Mucosa of rectum (tissue), 2 donors: ENCODE data around the gene INPP5J.

Source experiments
- H3K27ac ChIP-seq, 2 donors: one replicate each; pipeline ENCODE4 v1.7.0; 2013; ENCODE audit warnings: inconsistent platforms in 2 of 2, low read depth in 2 of 2, low read length in 2 of 2
- H3K27me3 ChIP-seq, 2 donors: one replicate each; pipeline ENCODE4 v1.7.0; 2013; ENCODE audit warnings: low read length in 2 of 2; ENCODE audit not compliant: control insufficient read depth in 2 of 2, insufficient read depth in 2 of 2
- H3K36me3 ChIP-seq, 2 donors: one replicate each; pipeline ENCODE4 v1.7.0; 2013; ENCODE audit warnings: low read length in 2 of 2; ENCODE audit not compliant: control insufficient read depth in 2 of 2, insufficient read depth in 2 of 2
- H3K4me1 ChIP-seq, 2 donors: one replicate each; pipeline ENCODE4 v1.7.0; 2013; ENCODE audit warnings: low read length in 2 of 2, mild to moderate bottlenecking in 1 of 2; ENCODE audit not compliant: control insufficient read depth in 2 of 2, insufficient read depth in 2 of 2
- H3K4me3 ChIP-seq, 2 donors: one replicate each; pipeline ENCODE4 v1.7.0; 2013; ENCODE audit warnings: low read length in 2 of 2
- H3K9ac ChIP-seq, 2 donors: one replicate each; pipeline ENCODE4 v1.7.0; 2013; ENCODE audit warnings: low read length in 2 of 2, low read depth in 1 of 2, mild to moderate bottlenecking in 1 of 2
- H3K9me3 ChIP-seq, 2 donors: one replicate each; pipeline ENCODE4 v1.7.0; 2013; ENCODE audit warnings: low read length in 2 of 2; ENCODE audit not compliant: control insufficient read depth in 2 of 2
- donor health status: healthy.
- donor health status: Normal muscosa, but diverticular disease.

The INPP5J gene

DNA sequence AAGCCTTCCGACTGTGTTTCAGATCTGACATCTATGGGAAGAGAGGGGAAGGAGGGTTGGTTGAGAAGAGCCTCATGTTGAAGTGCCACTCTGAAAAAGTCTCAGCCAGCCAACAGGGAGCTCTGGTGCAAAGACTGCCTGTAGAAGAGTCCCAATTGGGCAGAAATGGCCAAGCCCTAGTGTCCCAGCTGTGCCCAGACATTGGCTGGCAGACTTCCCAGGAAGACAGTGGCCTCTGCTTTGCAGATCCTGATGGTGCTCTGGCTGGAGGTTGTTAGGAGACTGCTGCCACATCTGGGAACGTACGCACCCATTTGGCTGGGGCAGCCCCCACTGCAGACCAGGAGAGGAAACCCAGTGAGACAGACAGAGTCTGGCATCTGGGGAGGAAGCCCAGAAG lies 20.8 kb downstream of the INPP5J start:
- no peak overlapping the region for H3K27ac ChIP-seq
- no peak overlapping the region for H3K9ac ChIP-seq
- H3K4me3 ChIP-seq, result no peak overlapping the region
- no peaks in the 10 kb centered on the region for H3K9me3 ChIP-seq
- no peaks in the 10 kb centered on the region for H3K27me3 ChIP-seq
- no peaks in the 10 kb centered on the region for H3K4me1 ChIP-seq
- H3K36me3 ChIP-seq, result no peaks in the 10 kb centered on the region

DNA sequence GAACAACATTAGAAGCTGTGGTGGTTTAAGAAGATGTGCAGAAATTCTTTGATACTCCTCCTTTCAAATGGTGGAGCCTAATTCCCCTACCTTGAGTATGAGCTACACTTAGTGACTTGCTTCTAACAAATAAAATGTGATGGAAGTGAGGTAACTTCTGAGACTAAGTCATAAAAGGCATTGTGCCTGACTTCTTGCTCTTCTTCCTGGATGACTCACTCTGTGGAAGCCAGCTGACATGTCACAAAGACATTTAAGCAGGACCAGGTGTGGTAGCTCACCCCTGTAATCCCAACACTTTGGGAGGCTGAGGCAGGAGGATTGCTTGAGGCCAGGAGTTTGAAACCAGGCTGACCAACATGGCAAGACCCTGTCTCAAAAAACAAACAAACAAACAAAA lies 21.5 kb downstream of the INPP5J start:
- Histone ChIP-seq H3K27me3 (no peaks in the 10 kb centered on the region), H3K27ac (no peak overlapping the region), H3K9ac (no peak overlapping the region), H3K36me3 (no peaks in the 10 kb centered on the region), H3K4me3 (no peak overlapping the region), H3K4me1 (no peaks in the 10 kb centered on the region), H3K9me3 (no peaks in the 10 kb centered on the region)

DNA sequence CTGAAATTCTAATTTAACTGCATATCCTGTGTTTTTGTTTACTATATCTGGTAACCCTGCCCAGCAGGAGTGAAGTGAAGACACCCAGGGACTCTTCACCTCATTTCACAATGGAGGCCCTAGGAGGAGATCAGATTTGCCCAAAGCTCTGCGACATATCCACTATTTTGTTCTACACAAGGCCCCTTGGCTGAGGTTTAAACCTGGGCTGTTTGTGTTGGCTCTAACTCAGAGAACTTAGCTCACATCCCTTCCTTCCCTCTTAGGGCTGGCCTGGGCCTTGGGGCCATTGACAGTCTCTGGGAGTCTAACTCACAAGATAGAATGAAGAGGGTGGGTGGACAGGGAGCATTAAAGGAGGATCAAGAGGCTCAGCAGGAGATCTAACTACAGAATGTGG lies 25.7 kb downstream of the INPP5J start:
- no peaks in the 10 kb centered on the region for H3K36me3 ChIP-seq
- no peaks in the 10 kb centered on the region for H3K9me3 ChIP-seq
- H3K27ac ChIP-seq, result no peak overlapping the region
- H3K27me3 ChIP-seq, result no peaks in the 10 kb centered on the region
- H3K4me3 ChIP-seq, result no peak overlapping the region
- no peaks in the 10 kb centered on the region for H3K4me1 ChIP-seq
- no peak overlapping the region for H3K9ac ChIP-seq

DNA sequence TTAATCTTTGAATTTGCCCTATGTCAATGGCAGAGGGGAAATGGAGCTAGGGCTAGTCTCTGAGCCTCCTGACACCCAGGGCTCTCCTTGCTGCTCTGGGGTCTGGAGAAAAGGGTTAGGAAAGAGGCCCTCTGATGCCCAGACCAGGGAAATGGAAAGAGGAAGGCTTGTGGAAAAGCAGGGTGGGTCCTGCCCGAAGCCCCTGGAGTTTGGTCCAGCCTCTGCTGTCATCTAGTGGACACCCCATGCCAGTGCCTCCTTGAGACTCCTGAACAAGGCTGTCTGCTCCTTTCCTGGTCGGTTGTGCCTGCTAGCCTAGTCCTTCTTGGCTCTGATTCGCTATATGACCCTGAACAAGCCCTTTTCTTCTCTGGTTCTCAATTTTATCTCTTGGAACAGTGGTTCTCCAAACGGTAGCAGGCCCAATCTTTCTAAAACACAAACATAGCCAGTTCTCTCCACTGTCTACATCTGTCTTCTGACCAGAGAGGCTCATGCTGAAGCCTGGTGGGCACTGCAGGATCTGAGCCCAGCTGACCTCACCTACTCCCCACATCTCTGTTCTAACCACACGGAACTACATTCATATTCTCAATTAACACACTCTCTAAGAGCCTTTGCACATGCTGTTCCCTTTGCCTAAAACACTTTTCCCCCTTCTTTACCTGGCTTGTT lies 26.3 kb downstream of the INPP5J start:
- Histone ChIP-seq H3K9me3 (no peaks in the 10 kb centered on the region), H3K4me1 (no peaks in the 10 kb centered on the region), H3K4me3 (no peak overlapping the region), H3K27me3 (no peaks in the 10 kb centered on the region), H3K36me3 (no peaks in the 10 kb centered on the region), H3K27ac (no peak overlapping the region), H3K9ac (no peak overlapping the region)

DNA sequence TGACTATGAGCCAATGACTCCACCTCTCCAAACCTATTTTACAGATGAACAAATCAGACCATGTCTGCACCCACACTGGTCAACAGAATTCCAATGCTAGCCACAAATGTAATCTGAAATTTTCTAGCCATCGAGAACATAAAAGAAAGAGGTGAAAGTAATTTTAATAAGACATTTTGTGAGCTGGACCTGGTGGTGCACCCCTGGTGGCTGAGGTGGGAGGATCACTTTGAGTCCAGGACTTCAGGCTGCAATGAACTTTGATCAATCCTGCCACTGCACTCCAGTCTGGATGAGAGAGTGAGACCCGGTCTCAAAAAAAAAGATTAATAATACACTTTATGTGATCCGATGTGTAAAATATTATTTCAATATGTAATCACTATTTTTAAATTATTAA lies 27.8 kb downstream of the INPP5J start:
- H3K9me3 ChIP-seq, result no peaks in the 10 kb centered on the region
- no peaks in the 10 kb centered on the region for H3K27me3 ChIP-seq
- no peaks in the 10 kb centered on the region for H3K4me1 ChIP-seq
- no peak overlapping the region for H3K9ac ChIP-seq
- H3K36me3 ChIP-seq, result no peaks in the 10 kb centered on the region
- no peak overlapping the region for H3K27ac ChIP-seq
- no peak overlapping the region for H3K4me3 ChIP-seq

DNA sequence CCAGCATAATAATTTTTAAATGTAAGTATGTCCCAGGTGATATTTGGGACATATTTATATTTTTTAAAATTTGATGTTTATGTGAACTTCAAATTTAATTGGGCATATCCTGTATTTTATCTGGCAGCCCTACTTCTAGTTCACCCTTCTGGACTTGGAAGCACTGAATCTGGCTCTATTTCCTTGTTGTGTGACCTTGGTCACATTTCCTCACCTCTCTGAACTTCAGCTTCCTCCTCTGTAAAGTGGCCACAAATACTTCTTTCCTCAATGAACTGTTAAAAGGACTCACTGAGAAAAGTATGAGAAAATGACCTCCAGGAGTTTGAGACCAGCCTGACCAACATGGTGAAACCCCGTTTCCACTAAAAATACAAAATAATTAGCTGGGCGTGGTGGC lies 29.1 kb downstream of the INPP5J start:
- Histone ChIP-seq H3K4me3 (no peak overlapping the region), H3K9ac (no peak overlapping the region), H3K27me3 (no peaks in the 10 kb centered on the region), H3K27ac (no peak overlapping the region), H3K4me1 (no peaks in the 10 kb centered on the region), H3K36me3 (no peaks in the 10 kb centered on the region), H3K9me3 (no peaks in the 10 kb centered on the region)

DNA sequence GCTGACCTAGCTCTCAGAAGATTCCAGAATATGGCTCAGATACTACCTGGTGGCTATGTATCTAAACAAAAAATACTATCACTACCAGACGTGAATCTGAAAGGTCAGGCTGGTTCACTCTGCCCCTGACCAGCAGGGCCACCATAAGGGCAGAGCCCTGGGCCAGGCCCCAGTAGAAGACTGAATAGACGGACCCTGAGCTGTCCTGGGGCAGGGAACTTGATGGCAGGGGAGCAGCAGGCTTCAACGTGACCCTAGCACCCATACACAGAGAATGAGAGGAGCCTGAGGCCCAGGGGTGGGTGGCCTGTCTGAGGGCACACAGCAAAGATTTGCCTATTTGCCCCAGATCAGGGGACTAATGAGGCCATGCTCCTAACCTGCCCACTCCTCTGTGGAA lies 30.6 kb downstream of the INPP5J start:
- Histone ChIP-seq H3K9ac (no peak overlapping the region), H3K9me3 (no peaks in the 10 kb centered on the region), H3K27me3 (no peaks in the 10 kb centered on the region), H3K36me3 (no peaks in the 10 kb centered on the region), H3K27ac (no peak overlapping the region), H3K4me3 (no peak overlapping the region), H3K4me1 (no peaks in the 10 kb centered on the region)

DNA sequence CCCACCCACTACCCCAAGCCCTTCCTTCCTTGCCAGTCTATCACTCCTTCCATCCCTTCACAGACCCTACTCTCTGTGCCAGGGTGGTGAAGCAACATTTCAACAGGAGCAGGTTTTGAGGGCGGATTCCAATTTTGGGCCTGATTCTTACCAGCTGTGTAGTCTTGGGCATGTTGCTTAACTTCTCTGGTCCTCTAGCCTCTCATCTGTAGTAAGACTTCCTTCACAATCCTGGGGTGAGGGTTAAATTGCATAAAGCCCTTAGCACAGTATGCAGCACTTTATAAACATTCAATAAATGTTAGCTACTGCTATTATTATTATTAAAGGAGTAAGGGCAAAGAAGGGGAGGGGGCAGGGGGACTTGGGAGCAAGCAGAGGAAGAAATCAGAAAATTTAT lies 32.2 kb downstream of the INPP5J start:
- no peaks in the 10 kb centered on the region for H3K4me1 ChIP-seq
- H3K36me3 ChIP-seq, result no peaks in the 10 kb centered on the region
- no peak overlapping the region for H3K9ac ChIP-seq
- no peak overlapping the region for H3K4me3 ChIP-seq
- H3K9me3 ChIP-seq, result no peaks in the 10 kb centered on the region
- no peak overlapping the region for H3K27ac ChIP-seq
- H3K27me3 ChIP-seq, result no peaks in the 10 kb centered on the region

DNA sequence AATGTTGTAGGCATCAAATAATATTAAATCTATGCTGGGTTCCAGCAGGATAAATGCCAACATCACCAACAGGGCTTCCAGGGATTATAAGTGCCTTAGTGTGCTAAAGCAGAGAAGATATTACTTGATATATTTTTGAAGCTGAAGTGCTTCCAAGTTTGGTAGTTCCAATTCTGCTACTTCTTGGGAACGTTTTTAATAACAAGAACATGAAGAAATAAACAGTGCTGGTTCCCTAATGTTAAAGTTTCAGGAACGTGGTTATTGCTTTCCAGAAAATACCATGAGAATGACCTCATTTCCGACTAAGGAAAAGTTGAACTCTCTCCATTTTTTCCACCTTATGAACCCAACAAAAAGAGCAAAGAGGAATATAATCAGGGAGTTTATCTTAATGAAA lies 32.7 kb downstream of the INPP5J start:
- H3K9ac ChIP-seq, result no peak overlapping the region
- H3K27me3 ChIP-seq, result no peaks in the 10 kb centered on the region
- peak overlapping the region; percentile 3 to 44 for H3K27ac ChIP-seq
- no peak overlapping the region for H3K4me3 ChIP-seq
- no peaks in the 10 kb centered on the region for H3K9me3 ChIP-seq
- no peaks in the 10 kb centered on the region for H3K4me1 ChIP-seq
- no peaks in the 10 kb centered on the region for H3K36me3 ChIP-seq

DNA sequence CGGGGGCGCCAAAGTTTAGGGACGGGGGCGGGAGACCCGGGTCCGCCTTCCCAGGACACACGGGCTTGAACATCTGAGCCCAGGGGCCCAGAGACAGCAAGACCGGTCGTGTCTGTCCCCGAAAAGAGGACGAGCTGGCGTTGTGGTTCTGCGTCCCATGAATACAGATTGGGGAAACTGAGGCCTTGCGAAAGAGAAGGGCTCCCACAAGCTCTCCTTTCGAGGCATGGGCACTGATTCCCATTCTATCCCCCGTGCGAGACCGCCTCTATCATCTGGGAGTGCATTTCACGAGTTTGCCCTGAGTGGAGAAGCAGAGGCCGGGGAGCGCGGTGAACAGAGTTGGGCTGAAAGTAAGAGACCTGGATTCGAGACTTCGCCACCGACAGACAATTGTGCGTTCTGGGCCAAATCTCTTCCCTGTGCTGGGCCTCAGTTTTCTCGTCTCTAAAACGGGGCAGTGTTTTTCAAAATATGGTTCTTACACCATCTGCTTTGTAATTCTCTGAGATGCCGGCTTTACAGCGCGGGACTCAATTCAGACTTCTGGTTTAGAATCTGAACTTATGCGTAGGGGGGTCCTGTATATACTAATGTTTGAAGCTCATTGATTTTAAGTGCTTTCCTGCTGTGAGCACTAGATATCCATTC lies 37.7 kb downstream of the INPP5J start:
- Histone ChIP-seq H3K9me3 (no peaks in the 10 kb centered on the region), H3K36me3 (peaks cover 0 to 2% of the 10 kb centered on the region in 2 donors), H3K4me1 (peaks cover 10 to 14% of the 10 kb centered on the region in 2 donors)

More for the DNA sequence above, 37.7 kb downstream of the INPP5J start:
- Histone ChIP-seq H3K4me3 (peak overlapping the region; percentile 80 to 93), H3K27ac (peak overlapping the region; percentile 63 to 79), H3K27me3 (no peaks in the 10 kb centered on the region), H3K9ac (peak overlapping the region; percentile 86)
